Fibroblast of skin of right quadriceps (primary cell): Measurements from ENCODE around the gene MAGI3.
"Not testable (repeated sequence)": the region's sequence is repeated elsewhere in the genome, so short reads cannot be mapped to it uniquely, and the experiment has no call there.

Source experiments
- DNase-seq: peaks from one replicate; pipeline ENCODE4 v3.0.0-alpha.2; 2013

The MAGI3 gene

DNA sequence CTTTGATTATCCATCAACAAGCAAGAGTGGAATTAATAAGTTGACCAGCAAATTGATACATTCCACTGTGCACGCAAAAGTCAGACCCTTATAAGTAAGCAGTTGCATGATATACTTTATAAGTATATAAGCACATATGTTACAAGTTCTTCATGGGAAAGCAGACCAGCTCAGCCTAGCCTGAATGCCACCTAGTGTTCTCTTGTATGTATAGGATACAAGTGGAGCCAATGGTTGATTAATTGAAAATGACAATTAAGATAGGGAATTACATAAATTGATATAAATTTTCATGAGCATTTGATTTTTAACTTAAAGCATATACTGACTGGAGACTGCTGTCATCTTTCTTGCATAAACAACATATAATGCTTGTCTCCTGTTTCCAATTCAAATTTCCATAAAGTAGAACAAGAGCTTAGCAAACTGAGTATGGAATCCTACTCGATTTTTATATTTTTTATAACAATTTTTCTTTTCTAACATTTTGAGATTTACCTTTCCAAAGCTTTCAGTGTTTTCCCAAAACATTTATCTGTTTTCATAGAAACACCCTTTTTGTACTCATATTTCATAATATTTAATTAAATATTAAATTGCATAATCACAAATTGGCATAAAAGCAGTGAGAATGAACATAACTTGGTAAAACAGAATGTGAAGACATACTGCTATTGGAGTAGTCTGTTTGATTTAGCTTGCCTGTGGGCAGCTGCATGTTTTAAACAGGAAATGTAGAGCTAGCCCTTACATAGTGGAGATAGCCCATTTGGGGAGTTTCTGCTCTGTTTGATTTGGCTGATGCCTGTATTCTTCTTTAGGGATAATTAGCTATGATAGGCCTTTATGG is 62.8 kb downstream of the MAGI3 start:
- DNase-seq = peak; percentile 47

DNA sequence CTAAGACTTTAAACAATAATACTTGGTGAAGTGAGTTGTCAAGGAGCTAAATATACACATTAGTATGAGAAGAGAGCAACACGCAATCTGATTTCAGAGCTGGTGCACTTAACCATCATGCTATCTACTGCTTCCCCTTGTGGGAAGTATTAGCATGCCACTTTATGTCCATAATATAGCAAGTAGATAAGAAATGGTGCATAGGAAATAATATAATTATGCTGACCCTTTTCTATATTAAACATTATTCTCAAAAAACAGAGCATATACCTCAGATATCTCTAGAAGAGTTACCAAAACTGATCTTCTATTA is 63.4 kb downstream of the MAGI3 start:
- no peak for DNase-seq

DNA sequence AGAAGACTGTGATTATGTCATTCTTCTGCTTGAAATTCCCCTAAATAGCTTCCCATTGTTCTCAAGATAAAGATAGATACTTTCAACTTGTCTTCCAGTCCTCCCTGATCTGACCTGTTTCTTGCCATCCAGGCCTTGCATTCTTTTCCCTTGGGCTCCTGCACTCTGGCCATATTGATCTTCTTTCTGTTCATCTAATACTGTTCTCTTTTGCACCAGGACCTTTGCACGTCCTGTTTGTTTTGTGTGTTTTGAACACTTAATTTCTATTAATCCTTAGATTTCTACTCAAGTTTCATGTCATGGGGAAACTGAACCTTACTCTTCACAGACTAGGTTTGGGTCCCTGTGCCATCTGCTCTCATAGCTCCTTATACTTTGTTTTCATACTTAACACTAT is 65.1 kb downstream of the MAGI3 start:
- DNase-seq = no peak

DNA sequence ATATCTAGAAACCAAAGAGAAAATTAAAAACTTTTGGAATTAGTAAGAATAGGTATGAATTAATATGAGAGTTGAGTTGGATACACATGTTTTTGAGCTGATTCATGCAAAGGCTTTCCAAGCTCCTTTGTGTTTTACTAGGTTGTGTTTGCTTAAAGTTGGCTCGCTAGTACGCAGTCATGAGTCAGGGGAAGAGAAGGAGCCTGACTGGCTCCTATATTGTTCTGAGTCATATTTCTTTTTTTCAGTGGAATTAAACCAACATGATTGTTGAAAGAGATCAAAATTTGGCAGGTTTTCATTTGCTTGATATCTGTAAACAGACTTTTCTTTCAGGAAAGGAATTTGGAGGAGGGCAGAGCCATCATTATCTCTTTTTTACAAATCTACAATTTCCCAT is 66.7 kb downstream of the MAGI3 start:
- peak; percentile 96 for DNase-seq

DNA sequence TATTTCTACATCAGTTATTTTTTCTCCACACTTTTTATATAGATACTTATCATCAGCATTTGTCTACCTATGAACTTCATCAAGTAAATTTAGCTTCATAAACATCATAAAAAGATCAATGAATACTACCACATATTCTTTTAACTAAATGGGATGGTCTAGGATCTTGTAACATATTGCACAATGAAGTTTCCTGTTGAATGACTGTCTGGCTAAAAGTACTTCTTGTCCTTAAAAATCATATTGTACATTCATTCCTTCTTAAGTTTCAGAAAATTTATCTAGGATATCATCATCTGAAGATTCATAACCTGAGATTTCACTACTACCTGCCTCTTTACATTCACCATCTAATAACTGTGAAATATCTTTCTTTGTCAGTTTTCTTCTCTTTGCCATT is 69.0 kb downstream of the MAGI3 start:
- DNase-seq = no peak

DNA sequence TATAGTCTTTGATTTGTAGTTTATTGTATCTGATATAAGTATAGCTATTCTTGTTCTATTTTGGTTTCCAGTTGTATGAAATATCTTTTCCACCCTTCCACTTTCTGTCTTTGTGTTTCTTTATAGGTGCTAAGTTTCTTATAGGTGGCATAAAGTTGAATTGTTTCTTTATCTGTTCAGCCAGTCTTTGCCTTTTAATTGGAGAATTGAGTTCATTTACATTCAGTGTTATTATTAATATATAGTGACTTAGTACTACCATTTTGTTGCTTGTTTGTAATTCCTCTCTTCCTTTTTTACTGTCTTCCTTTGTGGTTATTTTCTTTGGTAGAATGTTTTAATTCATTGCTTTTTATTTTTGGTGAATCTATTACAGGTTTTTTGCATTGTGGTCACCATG is 77.7 kb downstream of the MAGI3 start:
- no peak for DNase-seq

DNA sequence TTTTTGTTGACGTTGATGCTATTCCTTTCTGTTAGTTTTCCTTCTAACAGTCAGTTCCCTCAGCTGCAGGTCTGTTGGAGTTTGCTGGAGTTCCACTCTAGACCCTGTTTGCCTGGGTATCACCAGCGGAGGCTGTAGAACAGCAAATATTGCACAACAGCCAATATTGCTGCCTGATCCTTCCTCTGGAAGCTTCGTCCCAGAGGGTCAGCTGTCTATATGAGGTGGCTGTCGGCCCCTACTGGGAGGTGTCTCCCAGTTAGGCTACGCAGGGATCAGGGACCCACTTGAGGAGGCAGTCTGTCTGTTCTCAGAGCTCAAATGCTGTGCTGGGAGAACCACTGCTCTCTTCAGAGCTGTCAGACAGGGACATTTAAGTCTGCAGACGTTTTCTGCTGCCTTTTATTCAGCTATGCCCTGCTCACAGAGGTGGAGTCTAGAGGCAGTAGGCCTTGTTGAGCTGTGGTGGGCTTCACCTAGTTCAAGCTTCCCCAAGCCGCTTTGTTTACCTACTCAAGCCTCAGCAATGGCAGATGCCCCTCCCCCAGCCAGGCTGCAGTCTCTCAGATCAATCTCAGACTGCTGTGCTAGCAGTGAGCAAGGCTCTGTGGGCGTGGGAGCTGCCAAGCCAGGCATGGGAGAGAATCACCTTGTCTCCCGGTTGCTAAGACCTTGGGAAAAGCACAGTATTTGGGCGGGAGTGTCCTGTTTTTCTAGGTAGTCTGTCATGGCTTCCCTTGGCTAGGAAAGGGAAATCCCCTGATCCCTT is 88.3 kb downstream of the MAGI3 start:
- DNase-seq = not testable (repeated sequence)

DNA sequence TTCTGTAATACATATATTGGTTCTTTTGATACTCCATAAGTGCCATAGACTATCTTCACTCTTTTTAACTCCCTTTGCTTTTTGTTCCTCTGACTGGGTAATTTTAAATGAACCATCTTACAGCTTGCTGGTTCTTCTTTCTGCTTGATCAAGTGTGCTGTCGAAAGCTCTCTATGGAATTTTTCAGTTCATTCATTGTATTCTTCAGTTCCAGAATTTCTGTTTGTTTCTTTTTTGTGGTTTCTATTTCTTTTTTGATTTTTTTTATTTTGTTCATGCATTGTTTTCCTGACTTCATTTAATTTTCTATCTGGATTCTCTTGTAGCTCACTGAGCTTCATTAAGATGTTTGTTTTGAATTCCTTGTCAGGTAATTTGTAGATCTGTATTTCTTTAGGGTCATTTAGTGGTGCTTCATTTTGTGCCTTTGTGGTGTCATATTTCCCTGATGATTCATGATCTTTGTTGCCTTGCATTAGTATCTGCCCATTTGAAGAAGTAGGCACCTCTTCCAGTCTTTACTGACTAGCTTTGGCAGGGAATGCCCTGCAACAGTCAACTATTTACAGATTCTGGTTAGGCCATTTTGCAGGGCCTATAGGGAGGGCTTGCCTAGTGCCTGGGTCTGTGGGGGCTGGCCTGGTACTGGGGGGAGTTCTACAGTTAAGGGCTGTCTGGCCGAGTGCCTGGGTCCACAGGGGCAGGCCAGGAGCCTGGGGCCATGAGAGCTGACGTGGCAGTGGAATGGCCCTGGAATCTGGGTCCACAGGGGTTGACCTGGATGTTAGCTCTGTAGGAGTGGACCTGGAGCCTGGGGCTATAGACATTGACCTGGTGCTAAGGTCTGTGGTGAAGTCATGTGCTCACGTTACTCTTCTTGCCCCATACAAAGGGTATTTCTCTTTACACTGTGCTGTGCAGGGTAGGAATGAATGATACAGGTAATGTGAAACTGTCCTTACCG is 89.7 kb downstream of the MAGI3 start:
- DNase-seq = no peak

DNA sequence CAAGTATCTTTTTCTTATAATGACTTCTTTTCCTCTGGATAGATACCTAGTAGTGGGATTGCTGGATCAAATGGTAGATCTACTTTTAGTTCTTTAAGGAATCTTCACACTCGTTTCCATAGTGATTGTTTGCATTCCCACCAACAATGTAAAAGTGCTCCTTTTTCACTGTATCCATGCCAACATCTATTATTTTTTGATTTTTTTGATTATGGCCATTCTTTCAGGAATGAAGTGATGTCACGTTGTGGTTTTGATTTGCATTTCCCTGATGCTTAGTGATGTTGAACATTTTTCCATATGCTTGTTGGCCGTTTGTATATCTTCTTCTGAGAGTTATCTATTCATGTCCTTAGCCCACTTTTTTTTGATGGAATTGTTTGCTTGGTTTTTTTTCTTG is 94.8 kb downstream of the MAGI3 start:
- DNase-seq = peak; percentile 22

DNA sequence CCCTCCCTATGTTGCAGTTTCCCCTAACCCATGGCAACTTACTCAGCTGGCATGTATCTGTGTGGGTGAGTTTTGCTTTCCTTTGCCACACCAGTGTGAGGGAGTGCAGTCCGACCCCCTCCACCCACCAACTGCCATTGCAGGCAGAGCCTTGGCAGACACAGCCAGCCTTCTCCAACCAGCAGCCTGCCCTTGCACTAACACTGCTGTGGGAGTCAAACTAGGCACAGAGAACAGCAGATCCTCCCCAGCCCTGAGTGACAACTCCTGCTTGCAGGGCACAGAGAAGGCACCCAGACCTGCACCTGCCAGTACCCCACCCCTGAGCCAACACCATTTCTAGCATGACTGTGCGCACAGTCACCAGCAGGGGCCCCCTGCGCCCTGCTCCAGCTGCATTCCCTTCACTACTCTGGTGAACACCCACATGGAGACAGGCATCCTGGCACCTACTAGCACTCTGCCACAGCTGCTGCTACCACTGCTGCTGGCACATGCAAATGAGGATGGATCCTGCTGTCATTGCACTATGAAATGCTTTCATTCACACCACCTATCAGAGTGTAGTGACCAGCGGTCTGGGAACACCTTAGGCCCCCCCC is 98.4 kb downstream of the MAGI3 start:
- DNase-seq = no peak

DNA sequence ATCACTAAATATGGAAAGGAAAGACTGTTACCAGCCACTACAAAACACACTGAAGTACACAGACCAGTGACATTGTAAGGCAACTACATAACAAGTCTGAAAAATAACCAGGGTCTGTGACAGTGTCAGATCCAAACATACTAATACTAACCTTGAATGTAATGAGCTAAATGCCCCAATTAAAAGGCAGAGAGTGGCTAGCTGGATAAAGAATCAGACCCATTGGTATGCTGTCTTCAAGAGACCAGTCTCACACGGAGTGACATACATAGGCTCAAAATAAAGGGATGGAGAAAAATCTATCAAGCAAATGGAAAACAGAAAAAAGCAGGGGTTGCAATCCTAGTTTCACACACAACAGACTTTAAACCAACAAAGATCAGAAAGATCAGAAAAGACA is 100.1 kb downstream of the MAGI3 start:
- DNase-seq = no peak

DNA sequence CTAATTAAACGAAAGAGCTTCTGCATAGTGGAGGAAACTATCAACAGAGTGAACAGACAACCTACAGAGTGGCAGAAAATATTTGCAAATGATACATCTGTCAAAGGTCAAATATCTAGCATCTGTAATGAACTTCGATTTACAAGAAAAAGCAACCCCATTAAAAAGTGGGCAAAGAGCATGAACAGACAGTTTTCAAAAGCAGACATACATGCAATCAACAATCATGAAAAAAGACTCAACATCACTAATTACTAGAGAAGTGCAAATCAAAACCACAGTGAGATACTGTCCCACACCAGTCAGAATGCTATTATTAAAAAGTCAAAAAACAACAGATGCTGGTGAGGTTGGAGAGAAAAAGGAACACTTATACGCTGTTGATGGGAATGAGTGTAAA is 103.2 kb downstream of the MAGI3 start:
- DNase-seq = no peak

DNA sequence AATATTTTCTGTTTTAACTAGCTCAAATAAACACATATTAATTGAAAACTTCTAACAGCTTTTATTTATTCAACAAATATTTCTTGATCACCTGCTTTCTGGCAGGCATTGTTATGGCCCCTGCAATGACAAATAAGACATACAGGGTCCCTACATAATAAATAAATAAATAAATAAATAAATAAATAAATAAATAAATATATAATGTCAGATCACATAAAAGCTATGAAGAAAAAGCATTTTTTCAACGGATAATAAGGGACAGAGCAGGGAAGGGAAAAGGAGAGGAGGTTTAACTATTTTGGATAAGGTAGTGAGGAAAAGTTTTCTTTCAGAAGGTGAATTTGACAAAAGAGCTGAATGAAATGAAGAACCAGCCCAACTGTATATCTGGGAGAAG is 115.0 kb downstream of the MAGI3 start:
- DNase-seq = no peak

DNA sequence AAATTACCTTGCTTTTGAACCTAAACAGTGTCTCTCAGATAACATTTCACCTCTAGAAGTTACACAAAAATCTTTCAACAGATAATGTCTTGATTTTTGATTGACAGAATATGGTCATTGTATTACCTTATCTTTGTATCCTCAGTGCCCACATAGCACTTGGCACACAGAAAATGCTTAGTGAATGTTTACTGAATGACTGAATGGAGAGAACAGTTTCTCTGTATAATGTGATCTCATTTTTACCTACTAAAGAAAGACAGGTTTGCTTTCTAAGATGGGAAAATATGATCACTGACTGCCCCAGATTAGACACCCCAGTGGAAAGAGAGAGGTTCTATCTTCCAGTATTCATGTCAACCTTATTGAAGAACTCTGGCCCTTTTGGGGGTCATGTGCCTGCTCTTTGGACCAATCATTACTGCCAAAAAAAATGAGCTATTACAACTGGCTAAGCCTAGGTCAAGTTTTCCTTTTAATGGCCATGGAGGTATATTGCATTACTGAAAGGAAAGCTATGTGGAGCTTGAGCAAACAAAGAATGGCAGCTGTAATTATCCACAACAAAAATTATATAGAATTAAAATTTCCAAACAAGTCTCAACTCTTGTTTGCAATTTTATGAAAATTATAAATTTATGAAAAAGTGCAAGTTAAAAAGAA is 117.4 kb downstream of the MAGI3 start:
- no peak for DNase-seq

DNA sequence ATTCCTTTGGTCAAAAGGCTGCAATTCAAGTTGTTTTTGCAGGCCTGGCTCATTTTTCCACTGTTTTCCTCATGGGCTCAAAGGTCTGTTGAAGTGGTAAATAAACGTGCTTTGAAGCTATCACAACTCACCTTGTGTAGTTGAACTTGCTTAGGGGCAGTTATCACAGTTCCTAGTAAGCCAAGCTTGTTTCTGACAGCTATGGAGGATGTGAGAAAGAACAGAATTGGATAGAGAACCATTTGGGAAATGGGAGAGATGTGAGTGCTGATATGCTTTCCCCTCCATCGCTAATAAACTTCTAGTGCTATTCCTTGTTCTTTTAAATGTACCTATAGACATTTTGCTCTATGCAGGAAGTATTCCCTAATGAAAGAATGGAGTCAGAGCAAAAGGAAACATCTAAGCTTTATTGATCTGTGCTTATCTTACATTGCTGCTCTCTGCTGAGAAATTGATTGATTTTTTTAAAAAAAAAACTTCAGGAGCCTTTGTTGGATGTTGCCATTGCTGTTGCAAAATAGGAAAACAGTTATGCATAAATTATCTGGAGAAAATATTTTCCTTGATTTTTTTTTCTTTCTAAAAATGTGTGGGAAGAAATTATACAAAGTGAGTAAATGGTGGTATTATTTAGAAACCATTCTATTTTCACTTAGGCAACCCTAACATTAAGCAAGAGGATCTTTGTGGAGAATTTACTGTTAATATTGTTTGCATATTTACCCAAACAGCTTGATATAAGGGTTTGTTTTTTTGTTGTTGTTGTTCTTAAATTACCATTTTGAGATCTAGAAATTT is 118.2 kb downstream of the MAGI3 start:
- DNase-seq = no peak

DNA sequence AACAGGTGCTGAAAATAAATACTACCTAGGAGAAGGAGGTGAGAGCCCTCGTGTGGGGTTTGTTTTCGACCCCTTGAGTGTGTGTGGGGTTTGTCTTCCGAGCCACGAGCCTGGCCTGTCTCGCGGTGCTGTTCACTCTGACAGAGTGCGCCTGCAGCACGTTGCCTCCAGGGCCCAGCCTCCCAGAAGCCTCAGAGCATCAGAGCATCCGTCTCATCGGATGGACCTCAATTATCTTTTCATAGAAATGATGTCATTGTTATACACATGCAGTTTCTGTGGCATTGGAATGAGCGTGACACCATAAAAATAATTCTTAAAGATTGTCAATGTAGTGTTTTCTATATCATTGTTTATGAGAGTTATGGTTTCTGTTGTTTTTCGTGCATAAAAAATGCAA is 119.5 kb downstream of the MAGI3 start:
- not testable (repeated sequence) for DNase-seq

DNA sequence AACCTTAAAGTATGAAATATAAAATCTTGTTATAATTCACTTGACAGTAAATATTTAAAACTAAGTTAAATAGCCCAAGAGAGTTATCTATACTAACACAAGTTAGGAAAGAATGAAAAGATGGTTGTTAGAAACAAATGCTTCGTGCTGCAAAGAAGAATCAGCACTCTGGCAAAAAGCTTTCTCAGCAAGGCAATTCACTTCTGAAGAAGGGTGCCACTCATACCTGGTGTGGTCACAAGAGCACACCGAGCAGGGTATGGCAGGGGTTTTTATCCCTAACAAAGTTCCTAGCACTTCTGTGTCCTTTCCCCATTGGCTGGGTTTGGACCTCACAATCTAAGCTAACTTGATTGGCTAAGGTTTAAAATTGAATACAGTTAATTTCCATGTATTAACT is 121.0 kb downstream of the MAGI3 start:
- no peak for DNase-seq

DNA sequence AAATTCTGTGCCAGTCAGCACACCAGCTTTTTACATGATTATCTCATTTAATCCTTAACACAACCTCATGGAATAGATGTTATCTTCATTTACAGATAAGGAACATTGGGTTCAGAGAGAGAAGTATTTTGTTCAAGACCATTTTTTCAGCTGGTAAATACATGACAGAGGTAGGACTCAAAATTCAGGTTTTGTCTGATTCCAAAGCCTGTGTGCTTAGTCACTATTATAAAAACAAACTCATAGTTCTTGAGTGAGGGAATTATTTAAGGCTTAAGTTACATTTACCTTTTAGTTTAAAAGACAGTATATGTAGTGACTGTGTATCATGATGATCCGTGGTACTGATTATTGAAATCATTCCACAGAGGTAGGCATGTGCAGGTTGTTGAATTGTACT is 125.2 kb downstream of the MAGI3 start:
- DNase-seq = no peak

DNA sequence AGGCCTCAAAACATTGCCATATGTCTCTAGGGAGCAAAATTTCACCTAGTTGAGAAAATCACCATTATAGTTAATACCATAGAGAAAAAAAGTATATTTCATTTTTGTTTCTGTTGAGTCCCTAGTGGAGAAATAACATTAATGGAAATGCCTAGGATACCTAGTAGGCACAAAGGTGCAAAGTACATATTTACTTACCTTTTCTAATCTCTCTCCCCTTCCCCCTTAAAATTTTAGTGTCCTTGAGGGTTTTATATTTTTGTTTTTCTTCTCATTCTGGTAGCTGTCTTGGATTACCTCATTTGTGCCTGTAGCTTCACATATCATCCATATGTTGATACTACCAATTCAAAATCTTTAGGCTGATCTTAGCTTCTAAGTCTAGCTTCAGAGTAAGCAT is 127.0 kb downstream of the MAGI3 start:
- DNase-seq = no peak

DNA sequence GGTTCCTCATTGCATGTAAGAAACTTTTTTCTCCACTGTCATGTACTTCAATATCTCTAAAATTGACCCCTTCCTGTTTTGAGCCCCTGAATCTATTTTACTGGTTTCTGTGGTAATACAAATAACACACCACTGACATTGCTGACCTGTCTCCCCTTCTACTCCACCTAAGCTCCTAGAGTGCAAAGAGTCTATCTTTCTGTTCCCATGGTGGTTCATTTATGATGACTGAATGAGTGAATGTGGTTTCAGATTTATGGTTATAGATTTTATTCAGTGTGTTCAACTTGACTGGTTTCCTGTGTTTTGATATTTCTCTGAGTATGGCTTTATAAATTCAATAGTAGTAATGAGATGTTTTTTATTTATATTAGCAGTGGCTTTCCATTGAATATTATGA is 127.7 kb downstream of the MAGI3 start:
- no peak for DNase-seq

DNA sequence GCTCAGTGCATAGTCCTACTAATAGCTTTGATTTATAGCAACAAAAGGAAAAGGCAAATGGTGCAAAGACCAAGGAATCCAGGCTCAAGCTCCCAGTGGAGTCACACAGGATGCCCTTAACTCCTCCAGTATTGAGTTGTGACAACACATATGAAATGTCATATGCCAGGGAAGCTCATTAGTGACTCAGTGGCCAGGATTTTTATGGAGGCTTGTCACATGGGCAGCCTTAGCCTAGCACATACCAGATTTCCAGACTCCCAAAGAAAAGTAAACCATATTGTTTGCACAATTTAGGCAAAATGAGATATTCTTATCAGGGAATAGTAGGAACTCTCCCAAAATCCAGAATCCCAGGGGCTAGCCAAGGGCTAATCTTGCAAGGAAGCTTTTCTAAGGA is 129.2 kb downstream of the MAGI3 start:
- peak; percentile 61 for DNase-seq

DNA sequence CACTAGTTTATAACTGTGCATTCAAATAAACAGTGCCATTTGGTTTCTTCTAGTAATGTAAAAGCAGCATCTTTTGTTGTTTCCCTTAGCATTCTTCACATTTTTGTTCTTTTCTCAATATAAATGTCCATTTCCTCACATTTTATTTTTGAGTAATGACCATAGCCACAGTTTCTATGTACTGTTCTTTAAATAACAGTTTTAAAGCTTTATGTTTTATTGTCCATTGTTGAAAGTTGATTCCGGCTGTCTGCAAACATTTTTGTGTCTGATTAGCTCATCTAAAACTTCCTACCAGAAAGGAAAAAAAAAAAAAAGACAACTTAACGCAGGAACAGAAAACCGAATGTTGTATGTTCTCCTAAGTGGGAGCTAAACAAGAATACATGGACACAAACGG is 139.7 kb downstream of the MAGI3 start:
- peak; percentile 45 for DNase-seq
